Smooth muscle cell (in vitro differentiated cells): ENCODE measurements around the gene MED27. TPM values are rescaled to one million over a fixed set of nuclear protein-coding genes. Genes with fewer than 3 reads are reported as not detected.

Experiments
- DNase-seq: peaks from one replicate; lab custom pipeline; 2025; ENCODE audit not compliant: unreplicated experiment; lab: John Stamatoyannopoulos, UW
- H2AFZ ChIP-seq: fragments of 200-600 bp; sonication (generic); 2 replicates; pipeline ENCODE4 v1.6.0; 2016; ENCODE audit warnings: antibody characterized with exemption, low read depth, mild to moderate bottlenecking
- H3F3A ChIP-seq: fragments of 200-600 bp; sonication (generic); 2 replicates; pipeline ENCODE4 v1.6.0; 2017; ENCODE audit warnings: antibody characterized with exemption, low read depth
- H3K27ac ChIP-seq: fragments of 200-600 bp; sonication (generic); 2 replicates; pipeline ENCODE4 v1.5.1; 2016; ENCODE audit warnings: low read depth, mild to moderate bottlenecking
- H3K27me3 ChIP-seq: fragments of 200-600 bp; sonication (generic); 2 replicates; pipeline ENCODE4 v1.6.1; 2016; ENCODE audit warnings: low read depth, mild to moderate bottlenecking
- H3K36me3 ChIP-seq: fragments of 200-600 bp; sonication (generic); 2 replicates; pipeline ENCODE4 v1.5.1; 2016; ENCODE audit warnings: low read depth
- H3K4me1 ChIP-seq: fragments of 200-600 bp; sonication (generic); 2 replicates; pipeline ENCODE4 v1.5.1; 2016; ENCODE audit warnings: low read depth
- H3K4me2 ChIP-seq: fragments of 200-600 bp; sonication (generic); 2 replicates; pipeline ENCODE4 v1.6.0; 2016; ENCODE audit warnings: mild to moderate bottlenecking
- H3K4me3 ChIP-seq: fragments of 200-600 bp; sonication (generic); 2 replicates; pipeline ENCODE4 v1.5.1; 2016; ENCODE audit warnings: mild to moderate bottlenecking
- H3K79me2 ChIP-seq: fragments of 200-600 bp; sonication (generic); 2 replicates; pipeline ENCODE4 v1.6.0; 2016; ENCODE audit warnings: low read depth, mild to moderate bottlenecking
- H3K9ac ChIP-seq: fragments of 200-600 bp; sonication (generic); 2 replicates; pipeline ENCODE4 v1.6.0; 2016; ENCODE audit warnings: low read depth
- H3K9me3 ChIP-seq: fragments of 200-600 bp; sonication (generic); replicated peaks from 2 replicates; pipeline ENCODE4 v1.5.1; 2016; ENCODE audit warnings: low read depth
- H4K20me1 ChIP-seq: fragments of 200-600 bp; sonication (generic); 2 replicates; pipeline ENCODE4 v1.6.0; 2016; ENCODE audit warnings: low read depth
- CTCF ChIP-seq: fragments of 200-600 bp; sonication (generic); IDR thresholded peaks from 2 replicates; pipeline ENCODE4 v1.5.1; 2017; ENCODE audit warnings: borderline replicate concordance, mild to moderate bottlenecking, antibody characterized with exemption; ENCODE audit not compliant: insufficient read depth, poor library complexity, severe bottlenecking
- WGBS: methylation state at CpG from one replicate; pipeline ENCODE4 v1.1.7; 2016; ENCODE audit warnings: low lambda C conversion rate; 5-methylcytosine and 5-hydroxymethylcytosine counted together
- polyA plus RNA-seq: library from polyadenylated mRNA; unstranded; fragments of >200 nt; fragmentation: Nextera tagmentation; extraction: Ambion mirVana; gene quantifications from 2 replicates; pipeline ENCODE4 v1.2.1, GENCODE V29; 2016
- total RNA-seq: library from RNA; depleted of rRNA; stranded (reverse); fragments of >200 nt; gene quantifications from 2 replicates; pipeline ENCODE4 v1.2.3, GENCODE V29; 2014

The MED27 gene
- total and polyA plus RNA-seq, 2 experiments from 2014 or later, result 24.0 to 50.0 TPM

GRCh38 chr9:132026932-132027585, 52.6 kb downstream of the MED27 start:
- peak overlapping the region; percentile 27 for H3K27ac ChIP-seq
- peak overlapping the region; percentile 70 for H3K4me2 ChIP-seq
- DNase-seq, result no peak
- peaks cover 5% of the 10 kb centered on the region for H3K4me1 ChIP-seq
- peaks cover 100% of the 10 kb centered on the region for H4K20me1 ChIP-seq
- no peak for TF ChIP-seq CTCF
- no peaks in the 10 kb centered on the region for H3F3A ChIP-seq
- no peak overlapping the region for H2AFZ ChIP-seq
- peaks cover 50% of the 10 kb centered on the region for H3K79me2 ChIP-seq
- 35% methylated on average over 12 of the region's 12 CpGs for WGBS
- H3K9ac ChIP-seq, result no peak overlapping the region
- no peaks in the 10 kb centered on the region for H3K36me3 ChIP-seq
- H3K4me3 ChIP-seq, result no peak overlapping the region
- H3K27me3 ChIP-seq, result no peaks in the 10 kb centered on the region
- H3K9me3 ChIP-seq, result no peaks in the 10 kb centered on the region

DNA sequence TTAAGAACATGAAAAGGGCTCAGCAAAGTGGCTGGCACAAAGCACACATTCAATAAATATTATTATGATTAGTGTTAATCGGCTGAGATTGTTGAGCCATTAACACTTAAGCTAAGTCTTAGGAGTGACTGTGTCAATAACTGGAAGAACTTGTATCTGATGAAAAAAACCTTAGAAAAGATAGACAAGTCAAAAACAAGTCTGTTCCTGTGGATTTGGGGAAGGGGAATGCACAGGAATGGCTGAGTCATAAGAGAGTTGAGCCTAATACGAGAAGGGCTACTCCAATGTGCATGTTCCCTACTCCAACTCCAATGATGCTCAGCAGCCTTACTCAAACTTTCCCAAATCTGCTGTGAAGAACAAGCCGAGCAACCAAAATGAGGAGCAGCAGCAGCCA, 53.9 kb downstream of the MED27 start:
- no peaks in the 10 kb centered on the region for H3K36me3 ChIP-seq
- no peak overlapping the region for H2AFZ ChIP-seq
- H3F3A ChIP-seq, result no peaks in the 10 kb centered on the region
- DNase-seq, result no peak
- peaks cover 48% of the 10 kb centered on the region for H3K79me2 ChIP-seq
- no peaks in the 10 kb centered on the region for H3K27me3 ChIP-seq
- no peaks in the 10 kb centered on the region for H3K9me3 ChIP-seq
- H3K4me1 ChIP-seq, result peaks cover 7% of the 10 kb centered on the region
- H3K9ac ChIP-seq, result no peak overlapping the region
- H3K4me3 ChIP-seq, result no peak overlapping the region
- H4K20me1 ChIP-seq, result peaks cover 100% of the 10 kb centered on the region
- no peak overlapping the region for H3K4me2 ChIP-seq
- 84% methylated on average over 3 of the region's 3 CpGs for WGBS
- H3K27ac ChIP-seq, result no peak overlapping the region
- TF ChIP-seq CTCF, result no peak

- no peak overlapping the region for H3K9ac ChIP-seq
- no peak overlapping the region for H3K4me3 ChIP-seq
- H3K27ac ChIP-seq, result no peak overlapping the region
- peaks cover 100% of the 10 kb centered on the region for H4K20me1 ChIP-seq
- no peak for TF ChIP-seq CTCF
- H3F3A ChIP-seq, result no peaks in the 10 kb centered on the region
- H3K9me3 ChIP-seq, result no peaks in the 10 kb centered on the region
- no peaks in the 10 kb centered on the region for H3K27me3 ChIP-seq
- no peak for DNase-seq
- no peak overlapping the region for H2AFZ ChIP-seq
- H3K36me3 ChIP-seq, result no peaks in the 10 kb centered on the region
- 86% methylated on average over 7 of the region's 7 CpGs for WGBS
- H3K4me1 ChIP-seq, result peaks cover 9% of the 10 kb centered on the region
- peaks cover 56% of the 10 kb centered on the region for H3K79me2 ChIP-seq
- H3K4me2 ChIP-seq, result no peak overlapping the region
Measured at GRCh38 chr9:132024589-132024988, 55.1 kb downstream of the MED27 start.
